HepG2 (cell line): ENCODE measurements around the gene CTNNA3. TPM values are rescaled to one million over a fixed set of nuclear protein-coding genes. Genes with fewer than 3 reads are reported as not detected.

Experiments
- ATAC-seq: fragments of 200-7000 bp; cut with Tn5 transposase; 3 replicates; pipeline ENCODE4 v1.9.1; 2020; ENCODE audit warnings: mild to moderate bottlenecking, moderate library complexity
- BruUV-seq: library from RNA; stranded (reverse); fragments of 400-500 nt; replicated peaks from 2 replicates; lab custom pipeline; 2021; lab: Mats Ljungman, UMichigan
- CTCF ChIA-PET: fragments of 300-600 bp; formaldehyde crosslinking; extraction: SDS; loops from one replicate; lab custom pipeline; 2021; ENCODE audit warnings: low total read pairs, inconsistent platforms, low intra/inter-chr PET ratio; lab: Yijun Ruan, JAX
- POLR2A ChIA-PET: fragments of 350-600 bp; sonication (Branson Sonifier 250); formaldehyde crosslinking; loops from one replicate; lab custom pipeline; 2020; ENCODE audit warnings: antibody characterized with exemption, inconsistent platforms; lab: Yijun Ruan, JAX
- DNase-seq: peaks from one replicate; pipeline ENCODE4 v3.0.0-alpha.2; 2015; ENCODE audit warnings: low spot score
- FAIRE-seq: peaks from 3 replicates; lab custom pipeline; 2011; peaks lifted over from hg19 to GRCh38; lab: Jason Lieb, UNC
- H2AFZ ChIP-seq: one replicate; pipeline ENCODE4 v1.6.1; 2011; ENCODE audit warnings: low read length, inconsistent platforms
- H3K27ac ChIP-seq: fragments of 300-600 bp; 3 replicates; pipeline ENCODE4 v1.8.0; 2011; ENCODE audit warnings: mixed run types, mild to moderate bottlenecking, mixed read lengths, low read length, inconsistent platforms; ENCODE audit not compliant: insufficient read depth; ENCODE audit errors: extremely low read length
- H3K27me3 ChIP-seq, 2 experiments: fragments of 200-600 bp in 1 of 2; 2 replicates in 1 of 2; 3 replicates in 1 of 2; pipeline versions ENCODE4 v1.6.0 to v1.8.0; 2011; ENCODE audit warnings: low read length in 2 of 2, mild to moderate bottlenecking in 2 of 2, moderate library complexity in 2 of 2, inconsistent platforms in 1 of 2; ENCODE audit not compliant: insufficient read depth in 2 of 2, control insufficient read depth in 1 of 2
- H3K36me3 ChIP-seq, 2 experiments: fragments of 200-600 bp in 1 of 2; replicated peaks in 1 of 2; 2 replicates in 1 of 2; 3 replicates in 1 of 2; pipeline versions ENCODE4 v1.5.1 to v1.8.0; 2011; ENCODE audit warnings: low read length in 2 of 2, inconsistent platforms in 1 of 2; ENCODE audit not compliant: insufficient read depth in 2 of 2, control insufficient read depth in 1 of 2
- H3K4me1 ChIP-seq: 2 replicates; pipeline ENCODE4 v1.5.1; 2012; ENCODE audit warnings: low read length, inconsistent platforms; ENCODE audit not compliant: insufficient read depth
- H3K4me2 ChIP-seq: 2 replicates; pipeline ENCODE4 v1.6.0; 2011; ENCODE audit warnings: low read depth, low read length, inconsistent platforms
- H3K4me3 ChIP-seq, 3 experiments: fragments of 200-600 bp in 1 of 3; sonication (generic), shearing (Covaris generic) in 1 of 3; replicated peaks in 1 of 3; 2 replicates each; pipeline ENCODE4 v1.5.1; 2011 to 2016; ENCODE audit warnings: low read length in 3 of 3, inconsistent platforms in 2 of 3, low read depth in 2 of 3, mild to moderate bottlenecking in 2 of 3, control low read depth in 1 of 3, mixed read lengths in 1 of 3; ENCODE audit not compliant: insufficient read depth in 1 of 3
- H3K79me2 ChIP-seq: one replicate; pipeline ENCODE4 v1.6.1; 2011; ENCODE audit warnings: low read length, inconsistent platforms; ENCODE audit not compliant: insufficient read depth
- H3K9ac ChIP-seq: 2 replicates; pipeline ENCODE4 v1.6.0; 2011; ENCODE audit warnings: mild to moderate bottlenecking, low read depth, low read length, inconsistent platforms; ENCODE audit not compliant: insufficient read depth
- H3K9me3 ChIP-seq: 2 replicates; pipeline ENCODE4 v1.5.1; 2012; ENCODE audit warnings: mild to moderate bottlenecking, low read length
- H4K20me1 ChIP-seq: 2 replicates; pipeline ENCODE4 v1.6.0; 2011; ENCODE audit warnings: inconsistent platforms, mild to moderate bottlenecking, low read length, moderate library complexity; ENCODE audit not compliant: insufficient read depth
- CBFB ChIP-seq: sonication (generic); formaldehyde crosslinking; IDR thresholded peaks from 2 replicates; pipeline ENCODE4 v1.4.0; 2020; ENCODE audit warnings: missing genetic modification reagents
- CBX5 ChIP-seq: sonication (generic); formaldehyde crosslinking; IDR thresholded peaks from 2 replicates; pipeline ENCODE4 v1.4.0; 2020; ENCODE audit warnings: missing genetic modification reagents, borderline replicate concordance
- HMG20A ChIP-seq: IDR thresholded peaks from 2 replicates; pipeline ENCODE4 v1.6.1; 2016; ENCODE audit warnings: borderline replicate concordance
- HNRNPL ChIP-seq: fragments of 200-400 bp; formaldehyde crosslinking; IDR thresholded peaks from 2 replicates; pipeline ENCODE4 v1.6.1; 2017; ENCODE audit warnings: mild to moderate bottlenecking, low read depth, low read length
- HNRNPUL1 ChIP-seq: fragments of 200-400 bp; formaldehyde crosslinking; IDR thresholded peaks from 2 replicates; pipeline ENCODE4 v1.6.1; 2017; ENCODE audit warnings: low read depth, mild to moderate bottlenecking, low read length, moderate library complexity
- HOMEZ ChIP-seq: IDR thresholded peaks from 2 replicates; pipeline ENCODE4 v1.6.1; 2016; ENCODE audit warnings: low read depth
- KLF9 ChIP-seq: IDR thresholded peaks from 2 replicates; pipeline ENCODE4 v1.6.1; 2016; ENCODE audit warnings: low read depth
- RERE ChIP-seq: IDR thresholded peaks from 2 replicates; pipeline ENCODE4 v1.6.1; 2016; ENCODE audit warnings: low read depth, missing genetic modification reagents, missing compliant biosample characterization
- SIX4 ChIP-seq: sonication (generic); formaldehyde crosslinking; IDR thresholded peaks from 2 replicates; pipeline ENCODE4 v1.4.0; 2020; ENCODE audit warnings: missing genetic modification reagents
- SPEN ChIP-seq: sonication (generic); formaldehyde crosslinking; IDR thresholded peaks from 2 replicates; pipeline ENCODE4 v1.5.1; 2020; ENCODE audit warnings: low read depth, mild to moderate bottlenecking, missing genetic modification reagents
- ZNF773 ChIP-seq: sonication (generic); formaldehyde crosslinking; IDR thresholded peaks from 2 replicates; pipeline ENCODE4 v1.4.0; 2020; ENCODE audit warnings: missing genetic modification reagents, borderline replicate concordance
- ZNF780A ChIP-seq: sonication (generic); formaldehyde crosslinking; IDR thresholded peaks from 2 replicates; pipeline ENCODE4 v1.8.0; 2022; ENCODE audit warnings: mild to moderate bottlenecking, missing genetic modification reagents, moderate library complexity
- WGBS: methylation state at CpG from one replicate; pipeline ENCODE4 v1.1.6; 2017; ENCODE audit warnings: low lambda C conversion rate; 5-methylcytosine and 5-hydroxymethylcytosine counted together
- in situ Hi-C: cut with HindIII; loops from 2 replicates; pipeline ENCODE4 v1.10.0; 2017; ENCODE audit warnings: low pct_unique_long_range_greater_than_20kb; ENCODE audit not compliant: extremely low pct_ligation_motif_present
- intact Hi-C: fragments of 100-400 bp; cut with micrococcal nuclease; formaldehyde crosslinking; loops from one replicate; pipeline ENCODE4 v1.10.0; 2022; ENCODE audit not compliant: unreplicated experiment
- polyA plus RNA-seq, 8 experiments: library from polyadenylated mRNA; depleted of rRNA in 3 of 8; stranded (reverse) in 7 of 8; unstranded in 1 of 8; fragments of >200 nt; fragmentation: Illumina TruSeq in 4 of 8; extraction: Trizol in 4 of 8; gene quantifications; 2 replicates each; pipeline versions ENCODE4 v1.2.1 to v1.2.3, GENCODE V29; 2011 to 2016; ENCODE audit warnings: low read depth in 4 of 8, missing spikeins in 1 of 8, mixed read lengths in 1 of 8; ENCODE audit not compliant: insufficient read depth in 1 of 8
- total RNA-seq, 5 experiments: library from RNA; depleted of rRNA; stranded (reverse); fragments of >200 nt; fragmentation: Illumina TruSeq; extraction: Trizol; gene quantifications; 2 replicates each; pipeline ENCODE4 v1.2.3, GENCODE V29; 2016; ENCODE audit warnings: low read depth in 1 of 5
- TF ChIP-seq, protein P1 (sequence below): sonication (generic); formaldehyde crosslinking; IDR thresholded peaks from 2 replicates; pipeline ENCODE4 v1.8.1; 2022; ENCODE audit warnings: low read depth, mild to moderate bottlenecking, missing genetic modification reagents

CTNNA3 gene
- total and polyA plus RNA-seq, 2 of the 13 experiments (the other 11 are each of a cell fraction or from before 2014, with no cell fraction given): not detected

GRCh38 chr10:66886848-66887247, 809.1 kb downstream of the CTNNA3 start (continued):
- TF ChIP-seq, protein P1, sequence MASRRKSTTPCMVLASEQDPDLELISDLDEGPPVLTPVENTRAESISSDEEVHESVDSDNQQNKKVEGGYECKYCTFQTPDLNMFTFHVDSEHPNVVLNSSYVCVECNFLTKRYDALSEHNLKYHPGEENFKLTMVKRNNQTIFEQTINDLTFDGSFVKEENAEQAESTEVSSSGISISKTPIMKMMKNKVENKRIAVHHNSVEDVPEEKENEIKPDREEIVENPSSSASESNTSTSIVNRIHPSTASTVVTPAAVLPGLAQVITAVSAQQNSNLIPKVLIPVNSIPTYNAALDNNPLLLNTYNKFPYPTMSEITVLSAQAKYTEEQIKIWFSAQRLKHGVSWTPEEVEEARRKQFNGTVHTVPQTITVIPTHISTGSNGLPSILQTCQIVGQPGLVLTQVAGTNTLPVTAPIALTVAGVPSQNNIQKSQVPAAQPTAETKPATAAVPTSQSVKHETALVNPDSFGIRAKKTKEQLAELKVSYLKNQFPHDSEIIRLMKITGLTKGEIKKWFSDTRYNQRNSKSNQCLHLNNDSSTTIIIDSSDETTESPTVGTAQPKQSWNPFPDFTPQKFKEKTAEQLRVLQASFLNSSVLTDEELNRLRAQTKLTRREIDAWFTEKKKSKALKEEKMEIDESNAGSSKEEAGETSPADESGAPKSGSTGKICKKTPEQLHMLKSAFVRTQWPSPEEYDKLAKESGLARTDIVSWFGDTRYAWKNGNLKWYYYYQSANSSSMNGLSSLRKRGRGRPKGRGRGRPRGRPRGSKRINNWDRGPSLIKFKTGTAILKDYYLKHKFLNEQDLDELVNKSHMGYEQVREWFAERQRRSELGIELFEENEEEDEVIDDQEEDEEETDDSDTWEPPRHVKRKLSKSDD (CRISPR knock-in tag): no peak
- no peak for TF ChIP-seq HNRNPUL1
- no peak for TF ChIP-seq HMG20A (CRISPR knock-in tag)
- no peak for TF ChIP-seq HOMEZ
- no peak for TF ChIP-seq SPEN (CRISPR knock-in tag)
- no peak for TF ChIP-seq ZNF780A
- TF ChIP-seq CBX5 (CRISPR knock-in tag): no peak
- TF ChIP-seq SIX4 (CRISPR knock-in tag): no peak
- no peak for TF ChIP-seq KLF9 (CRISPR knock-in tag)
- TF ChIP-seq CBFB (CRISPR knock-in tag): no peak
- TF ChIP-seq ZNF773 (CRISPR knock-in tag): no peak

- no peak for ATAC-seq
- Histone ChIP-seq H4K20me1 (no peaks in the 10 kb centered on the region), H3K4me3 (no peak overlapping the region), H3K27ac (no peak overlapping the region), H3K79me2 (no peaks in the 10 kb centered on the region), H3K27me3 (no peaks in the 10 kb centered on the region), H3K9ac (no peak overlapping the region), H3K36me3 (no peaks in the 10 kb centered on the region), H3K4me2 (no peak overlapping the region), H3K4me1 (no peaks in the 10 kb centered on the region), H2AFZ (no peak overlapping the region), H3K9me3 (no peaks in the 10 kb centered on the region)
- intact Hi-C loops (no loop called here), in situ Hi-C loops (no loop called here)
- DNase-seq: no peak
- no peak for FAIRE-seq
- ChIA-PET POLR2A (no interaction called here), CTCF (no interaction called here)
- BruUV-seq: no TSS peak
- WGBS: 10% methylated on average over 2 of the region's 2 CpGs
- TF ChIP-seq HNRNPL (no peak), RERE (no peak)
These were observed 813.7 kb downstream of the CTNNA3 start for GRCh38 chr10:66882271-66882670.
